Parathyroid adenoma (tissue), 2 donors: Measurements from ENCODE around the gene KRT15.

Experiments used
- H2AFZ ChIP-seq: fragments of 300-600 bp; sonication (generic); one replicate; pipeline ENCODE4 v1.7.0; 2017; ENCODE audit warnings: antibody characterized with exemption, mild to moderate bottlenecking
- H3K27ac ChIP-seq: fragments of 300-600 bp; sonication (generic); one replicate; pipeline ENCODE4 v1.7.0; 2017
- H3K27me3 ChIP-seq: fragments of 300-600 bp; sonication (generic); one replicate; pipeline ENCODE4 v1.7.0; 2017; ENCODE audit warnings: low read length; ENCODE audit not compliant: control insufficient read depth, insufficient read depth
- H3K36me3 ChIP-seq: fragments of 300-600 bp; sonication (generic); one replicate; pipeline ENCODE4 v1.7.0; 2017; ENCODE audit warnings: low read length; ENCODE audit not compliant: control insufficient read depth, insufficient read depth
- H3K4me1 ChIP-seq: fragments of 300-600 bp; sonication (generic); one replicate; pipeline ENCODE4 v1.7.0; 2017; ENCODE audit warnings: control low read depth
- H3K4me2 ChIP-seq: fragments of 300-600 bp; sonication (generic); one replicate; pipeline ENCODE4 v1.7.0; 2017; ENCODE audit warnings: low read length
- H3K4me3 ChIP-seq: fragments of 300-600 bp; sonication (generic); one replicate; pipeline ENCODE4 v1.7.0; 2017; ENCODE audit warnings: low read depth, low read length
- H3K79me2 ChIP-seq: fragments of 300-600 bp; sonication (generic); one replicate; pipeline ENCODE4 v1.7.0; 2017; ENCODE audit warnings: control low read depth
- H3K9ac ChIP-seq: fragments of 300-600 bp; sonication (generic); one replicate; pipeline ENCODE4 v1.7.0; 2017; ENCODE audit warnings: mild to moderate bottlenecking
- H3K9me3 ChIP-seq: fragments of 300-600 bp; sonication (generic); one replicate; pipeline ENCODE4 v1.7.0; 2017; ENCODE audit warnings: low read length; ENCODE audit not compliant: control insufficient read depth
- TF ChIP-seq, protein P1 (sequence below): fragments of 300-600 bp; sonication (generic); IDR thresholded peaks from one replicate; pipeline ENCODE4 v1.7.0; 2017; ENCODE audit warnings: antibody characterized with exemption, mild to moderate bottlenecking
- donor health status: primary hyperparathyroidism.

Gene KRT15

DNA sequence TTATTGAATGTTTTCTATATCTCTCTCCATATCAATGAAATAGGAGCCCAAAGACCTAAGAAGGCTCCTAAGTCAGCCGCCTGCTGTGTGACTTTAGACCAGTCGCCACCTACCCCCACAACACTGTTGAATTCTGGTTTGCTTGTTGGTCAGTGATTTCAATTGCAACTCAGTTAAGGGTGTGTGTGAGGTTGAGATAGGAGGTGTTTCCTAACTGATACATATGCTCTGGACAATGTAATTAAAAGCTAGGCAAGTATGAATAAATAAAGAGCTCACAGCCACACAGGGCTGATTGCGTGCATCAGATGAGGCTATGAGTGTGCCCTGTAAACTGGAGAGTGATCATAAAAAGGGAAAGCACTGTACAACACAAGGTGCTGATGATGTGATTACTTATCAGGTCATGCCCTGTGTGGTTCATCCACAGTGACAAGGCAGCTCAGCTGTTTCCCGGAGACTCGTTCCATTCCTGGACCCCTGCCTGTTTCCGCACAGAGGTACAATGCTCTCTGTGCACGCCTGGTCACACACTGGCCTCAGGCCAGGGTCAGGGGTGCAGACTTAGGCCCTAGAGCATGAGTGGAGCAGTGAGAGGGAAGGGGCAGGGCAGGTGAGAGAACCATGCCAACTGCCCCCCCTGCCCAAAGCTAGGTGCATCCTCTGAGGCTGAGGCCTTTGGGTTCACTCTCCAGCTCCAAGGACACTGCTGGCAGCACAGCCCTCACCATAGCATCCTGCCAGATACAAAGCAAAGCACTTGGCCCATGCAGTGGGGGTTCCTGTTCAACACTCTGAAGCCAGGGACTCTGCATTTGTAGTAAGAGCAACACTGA, 34.5 kb downstream of the KRT15 start:
- Histone ChIP-seq H3K36me3 (no peaks in the 10 kb centered on the region), H3K4me1 (no peaks in the 10 kb centered on the region), H3K4me3 (no peak overlapping the region), H2AFZ (no peak overlapping the region), H3K9ac (no peak overlapping the region), H3K79me2 (no peaks in the 10 kb centered on the region), H3K27ac (no peak overlapping the region), H3K4me2 (no peak overlapping the region), H3K27me3 (no peaks in the 10 kb centered on the region), H3K9me3 (no peaks in the 10 kb centered on the region)
- TF ChIP-seq, protein P1, sequence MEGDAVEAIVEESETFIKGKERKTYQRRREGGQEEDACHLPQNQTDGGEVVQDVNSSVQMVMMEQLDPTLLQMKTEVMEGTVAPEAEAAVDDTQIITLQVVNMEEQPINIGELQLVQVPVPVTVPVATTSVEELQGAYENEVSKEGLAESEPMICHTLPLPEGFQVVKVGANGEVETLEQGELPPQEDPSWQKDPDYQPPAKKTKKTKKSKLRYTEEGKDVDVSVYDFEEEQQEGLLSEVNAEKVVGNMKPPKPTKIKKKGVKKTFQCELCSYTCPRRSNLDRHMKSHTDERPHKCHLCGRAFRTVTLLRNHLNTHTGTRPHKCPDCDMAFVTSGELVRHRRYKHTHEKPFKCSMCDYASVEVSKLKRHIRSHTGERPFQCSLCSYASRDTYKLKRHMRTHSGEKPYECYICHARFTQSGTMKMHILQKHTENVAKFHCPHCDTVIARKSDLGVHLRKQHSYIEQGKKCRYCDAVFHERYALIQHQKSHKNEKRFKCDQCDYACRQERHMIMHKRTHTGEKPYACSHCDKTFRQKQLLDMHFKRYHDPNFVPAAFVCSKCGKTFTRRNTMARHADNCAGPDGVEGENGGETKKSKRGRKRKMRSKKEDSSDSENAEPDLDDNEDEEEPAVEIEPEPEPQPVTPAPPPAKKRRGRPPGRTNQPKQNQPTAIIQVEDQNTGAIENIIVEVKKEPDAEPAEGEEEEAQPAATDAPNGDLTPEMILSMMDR: no peak

- TF ChIP-seq, protein P1: no peak
- no peaks in the 10 kb centered on the region for H3K27me3 ChIP-seq
These were observed 35.2 kb downstream of the KRT15 start for GRCh38 chr17:41483531-41483930.

DNA sequence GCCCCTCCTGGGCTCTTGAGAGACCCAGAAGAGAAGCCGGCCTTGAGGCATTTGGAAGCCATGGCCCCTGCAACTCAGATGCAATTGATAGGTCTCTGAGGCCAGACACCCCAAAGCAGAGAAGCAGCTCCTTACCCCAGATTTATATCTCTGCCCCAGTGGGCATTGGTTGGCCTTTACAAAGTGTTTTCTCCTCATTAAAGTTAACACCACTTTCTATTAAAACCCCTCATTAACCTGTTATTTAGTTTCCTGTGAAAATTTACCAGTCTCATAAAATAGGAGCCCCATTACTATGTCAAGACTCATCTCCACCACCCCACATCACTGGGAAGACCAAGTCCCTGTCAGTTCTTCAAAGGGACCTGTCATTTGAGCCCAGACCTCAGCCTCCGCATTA, 37.7 kb downstream of the KRT15 start, which contains the start of gene KRT35:
Gene KRT35, minus strand, starts transcription at position 116 of the 400 bp plus-strand sequence. Its CDS starts 54 bp downstream, at position 62.
- TF ChIP-seq, protein P1: no peak
- H2AFZ ChIP-seq: no peak within 1 kb of the TSS
- no peaks in the 10 kb centered on the region for H3K27me3 ChIP-seq
- H3K27ac ChIP-seq: no peak within 1 kb of the TSS
- H3K9ac ChIP-seq: no peak within 1 kb of the TSS
- H3K36me3 ChIP-seq: no peaks in the 10 kb centered on the region
- H3K4me2 ChIP-seq: no peak within 1 kb of the TSS
- no peaks in the 10 kb centered on the region for H3K9me3 ChIP-seq
- no peaks in the 10 kb centered on the region for H3K4me1 ChIP-seq
- no peak within 1 kb of the TSS for H3K4me3 ChIP-seq
- H3K79me2 ChIP-seq: no peaks in the 10 kb centered on the region

More at GRCh38 chr17:41483531-41483930, 35.2 kb downstream of the KRT15 start:
- H3K4me1 ChIP-seq: no peaks in the 10 kb centered on the region
- no peak overlapping the region for H3K9ac ChIP-seq
- no peaks in the 10 kb centered on the region for H3K9me3 ChIP-seq
- H3K4me3 ChIP-seq: no peak overlapping the region
- no peak overlapping the region for H3K27ac ChIP-seq
- no peaks in the 10 kb centered on the region for H3K79me2 ChIP-seq
- H3K4me2 ChIP-seq: no peak overlapping the region
- no peak overlapping the region for H2AFZ ChIP-seq
- H3K36me3 ChIP-seq: no peaks in the 10 kb centered on the region

DNA sequence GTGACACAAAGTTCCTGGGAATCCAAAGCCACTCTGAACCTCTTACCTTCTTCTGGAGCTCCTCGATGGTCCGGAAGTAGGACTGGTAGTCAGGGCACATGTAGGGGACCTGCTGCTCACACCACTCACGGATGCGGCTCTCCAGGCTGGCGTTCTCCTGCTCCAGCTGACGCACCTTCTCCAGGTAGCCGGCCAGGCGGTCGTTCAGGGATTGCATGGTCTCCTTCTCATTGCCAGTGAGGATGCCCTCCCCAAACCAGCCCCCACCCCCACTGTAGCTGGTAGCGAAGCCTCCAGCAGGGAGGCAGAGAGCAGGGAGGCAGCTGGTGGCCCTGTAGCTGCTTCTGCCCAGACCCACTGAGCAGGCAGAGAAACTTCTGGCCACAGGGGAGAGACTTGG, 38.1 kb downstream of the KRT15 start:
- no peak overlapping the region for H2AFZ ChIP-seq
- H3K4me1 ChIP-seq: no peaks in the 10 kb centered on the region
- H3K4me2 ChIP-seq: no peak overlapping the region
- no peaks in the 10 kb centered on the region for H3K36me3 ChIP-seq
- TF ChIP-seq, protein P1: no peak
- H3K27ac ChIP-seq: no peak overlapping the region
- no peaks in the 10 kb centered on the region for H3K27me3 ChIP-seq
- no peaks in the 10 kb centered on the region for H3K79me2 ChIP-seq
- no peaks in the 10 kb centered on the region for H3K9me3 ChIP-seq
- H3K4me3 ChIP-seq: no peak overlapping the region
- H3K9ac ChIP-seq: no peak overlapping the region

GRCh38 chr17:41480136-41480535, 38.6 kb downstream of the KRT15 start:
- TF ChIP-seq, protein P1: no peak
- H3K27ac ChIP-seq: no peak overlapping the region

More at GRCh38 chr17:41480136-41480535, 38.6 kb downstream of the KRT15 start:
- Histone ChIP-seq H3K4me1 (no peaks in the 10 kb centered on the region), H3K4me2 (no peak overlapping the region), H2AFZ (no peak overlapping the region), H3K79me2 (no peaks in the 10 kb centered on the region), H3K27me3 (no peaks in the 10 kb centered on the region), H3K4me3 (no peak overlapping the region), H3K36me3 (no peaks in the 10 kb centered on the region), H3K9me3 (no peaks in the 10 kb centered on the region), H3K9ac (no peak overlapping the region)
